ENCODE data around the gene ZNF532. TPM values are rescaled to one million over a fixed set of nuclear protein-coding genes. Genes with fewer than 3 reads are reported as not detected.

ZNF532 gene
- total and polyA plus RNA-seq, 2 of the 13 experiments (the other 11 are each of a cell fraction or from before 2014, with no cell fraction given) = not detected

DNA sequence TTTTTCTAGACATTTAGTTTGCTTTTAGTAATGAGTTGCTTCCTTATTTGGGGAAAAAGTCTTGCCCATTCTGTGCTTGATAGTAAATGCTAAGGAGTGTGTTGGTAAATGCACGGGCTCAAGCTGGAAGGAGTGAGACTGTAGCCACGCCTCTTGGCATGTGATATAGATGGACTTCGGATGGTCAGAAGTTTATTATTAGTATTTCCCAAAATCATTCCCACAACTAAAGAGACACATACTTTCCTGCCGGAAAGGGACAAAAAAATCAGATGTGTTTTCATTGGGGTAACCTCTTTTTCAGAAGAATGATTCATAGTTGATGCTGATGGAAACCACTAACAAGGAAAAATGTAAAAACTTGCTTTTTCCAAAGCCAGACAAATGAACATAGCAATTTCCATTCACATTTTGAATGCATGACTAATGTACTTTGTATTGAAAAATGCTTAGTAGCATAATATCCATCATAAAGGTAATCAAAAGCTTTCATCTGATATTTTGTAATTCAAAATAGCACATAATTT is 133.2 kb downstream of the ZNF532 start:
- CTCF ChIA-PET (ENCODE audit: low intra/inter-chr PET ratio, low total read pairs) = no interaction called here

GRCh38 chr18:58998401-58999203 is 133.9 kb downstream of the ZNF532 start:
- Histone ChIP-seq H3K9me3 (ENCODE audit: low read length) (no peaks in the 10 kb centered on the region), H3K4me1 (ENCODE audit: insufficient read depth, low read length) (no peaks in the 10 kb centered on the region), H3K36me3 (replicated peaks in 1 of 2; ENCODE audit: control insufficient read depth in 1 of 2, insufficient read depth in 2 of 2, low read length in 2 of 2) (no peaks in the 10 kb centered on the region), H3K27me3 (ENCODE audit: control insufficient read depth in 1 of 2, insufficient read depth in 2 of 2, low read length in 2 of 2) (no peaks in the 10 kb centered on the region), H3K27ac (ENCODE audit: extremely low read length, insufficient read depth, low read length) (no peak overlapping the region), H3K4me3 (replicated peaks in 1 of 3; ENCODE audit: insufficient read depth in 1 of 3, low read depth in 2 of 3, low read length in 3 of 3) (no peak overlapping the region), H3K79me2 (ENCODE audit: insufficient read depth, low read length) (no peaks in the 10 kb centered on the region), H3K4me2 (ENCODE audit: low read depth, low read length) (no peak overlapping the region), H2AFZ (ENCODE audit: low read length) (no peak overlapping the region), H3K9ac (ENCODE audit: insufficient read depth, low read depth, low read length) (no peak overlapping the region), H4K20me1 (ENCODE audit: insufficient read depth, low read length) (no peaks in the 10 kb centered on the region)
- 56% methylated on average over 13 of the region's 13 CpGs for whole genome bisulfite sequencing (ENCODE audit: low lambda C conversion rate)
- intact Hi-C loops (cut with micrococcal nuclease; ENCODE audit: unreplicated experiment) (no loop called here), in situ Hi-C loops (cut with HindIII; ENCODE audit: extremely low pct_ligation_motif_present, low pct_unique_long_range_greater_than_20kb) (no loop called here)
- no peak for DNase-seq (ENCODE audit: low spot score)
- CTCF ChIA-PET (ENCODE audit: low intra/inter-chr PET ratio, low total read pairs) = no interaction called here
- ATAC-seq = no peak
- BruUV-seq (replicated peaks) = no TSS peak
- POLR2A ChIA-PET = no interaction called here
- FAIRE-seq = no peak
- TF ChIP-seq ZNF644 (CRISPR knock-in tag; IDR thresholded peaks at IDR 0.05; ENCODE audit: low read depth) (no peak), GZF1 (CRISPR knock-in tag; IDR thresholded peaks at IDR 0.05) (no peak), MBD4 (IDR thresholded peaks at IDR 0.05; ENCODE audit: borderline replicate concordance, low read length) (no peak), MYC (CRISPR knock-in tag; IDR thresholded peaks at IDR 0.05; ENCODE audit: borderline replicate concordance) (no peak), ZNF431 (CRISPR knock-in tag; IDR thresholded peaks at IDR 0.05; ENCODE audit: borderline replicate concordance, low read depth) (no peak), ZMYM2 (CRISPR knock-in tag; IDR thresholded peaks at IDR 0.05) (no peak), ZNF367 (CRISPR knock-in tag; IDR thresholded peaks at IDR 0.05; ENCODE audit: borderline replicate concordance) (no peak), ZNF761 (CRISPR knock-in tag; conservative IDR thresholded peaks at IDR 0.05) (no peak), ZNF136 (CRISPR knock-in tag; IDR thresholded peaks at IDR 0.05; ENCODE audit: low read depth) (no peak), ZNF24 (IDR thresholded peaks at IDR 0.05) (no peak)
- TF ChIP-seq, protein P1, sequence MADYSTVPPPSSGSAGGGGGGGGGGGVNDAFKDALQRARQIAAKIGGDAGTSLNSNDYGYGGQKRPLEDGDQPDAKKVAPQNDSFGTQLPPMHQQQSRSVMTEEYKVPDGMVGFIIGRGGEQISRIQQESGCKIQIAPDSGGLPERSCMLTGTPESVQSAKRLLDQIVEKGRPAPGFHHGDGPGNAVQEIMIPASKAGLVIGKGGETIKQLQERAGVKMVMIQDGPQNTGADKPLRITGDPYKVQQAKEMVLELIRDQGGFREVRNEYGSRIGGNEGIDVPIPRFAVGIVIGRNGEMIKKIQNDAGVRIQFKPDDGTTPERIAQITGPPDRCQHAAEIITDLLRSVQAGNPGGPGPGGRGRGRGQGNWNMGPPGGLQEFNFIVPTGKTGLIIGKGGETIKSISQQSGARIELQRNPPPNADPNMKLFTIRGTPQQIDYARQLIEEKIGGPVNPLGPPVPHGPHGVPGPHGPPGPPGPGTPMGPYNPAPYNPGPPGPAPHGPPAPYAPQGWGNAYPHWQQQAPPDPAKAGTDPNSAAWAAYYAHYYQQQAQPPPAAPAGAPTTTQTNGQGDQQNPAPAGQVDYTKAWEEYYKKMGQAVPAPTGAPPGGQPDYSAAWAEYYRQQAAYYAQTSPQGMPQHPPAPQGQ (CRISPR knock-in tag; IDR thresholded peaks at IDR 0.05; ENCODE audit: borderline replicate concordance) = no peak

More for the DNA sequence above, 133.2 kb downstream of the ZNF532 start:
- in situ Hi-C loops (cut with HindIII; ENCODE audit: extremely low pct_ligation_motif_present, low pct_unique_long_range_greater_than_20kb) = no loop called here
- 29% methylated on average over 4 of the region's 4 CpGs for WGBS (ENCODE audit: low lambda C conversion rate)
- H3K27me3 ChIP-seq (ENCODE audit: control insufficient read depth in 1 of 2, insufficient read depth in 2 of 2, low read length in 2 of 2) = no peaks in the 10 kb centered on the region
- H4K20me1 ChIP-seq (ENCODE audit: insufficient read depth, low read length) = no peaks in the 10 kb centered on the region
- no peak for DNase-seq (ENCODE audit: low spot score)
- no peak overlapping the region for H3K4me2 ChIP-seq (ENCODE audit: low read depth, low read length)
- no peaks in the 10 kb centered on the region for H3K4me1 ChIP-seq (ENCODE audit: insufficient read depth, low read length)
- POLR2A ChIA-PET = no interaction called here
- H2AFZ ChIP-seq (ENCODE audit: low read length) = no peak overlapping the region
- no peak for FAIRE-seq
- no peak overlapping the region for H3K9ac ChIP-seq (ENCODE audit: insufficient read depth, low read depth, low read length)
- BruUV-seq (replicated peaks) = no TSS peak
- no peak overlapping the region for H3K4me3 ChIP-seq (replicated peaks in 1 of 3; ENCODE audit: insufficient read depth in 1 of 3, low read depth in 2 of 3, low read length in 3 of 3)
- no peak overlapping the region for H3K27ac ChIP-seq (ENCODE audit: extremely low read length, insufficient read depth, low read length)
- no peaks in the 10 kb centered on the region for H3K36me3 ChIP-seq (replicated peaks in 1 of 2; ENCODE audit: control insufficient read depth in 1 of 2, insufficient read depth in 2 of 2, low read length in 2 of 2)
- no peaks in the 10 kb centered on the region for H3K79me2 ChIP-seq (ENCODE audit: insufficient read depth, low read length)
- TF ChIP-seq MAFF (IDR thresholded peaks at IDR 0.05; ENCODE audit: low read depth, low read length) (0 out of 2 replicates have a peak, but pooled peaks have one; percentile 5), MTERF4 (CRISPR knock-in tag; IDR thresholded peaks at IDR 0.05) (no peak), ATF7-NPFF (CRISPR knock-in tag; IDR thresholded peaks at IDR 0.05; ENCODE audit: low read depth) (no peak), ARNT2 (CRISPR knock-in tag; IDR thresholded peaks at IDR 0.05; ENCODE audit: low read depth) (no peak), HOXA5 (CRISPR knock-in tag; IDR thresholded peaks at IDR 0.05) (no peak), NR2F1 (CRISPR knock-in tag; IDR thresholded peaks at IDR 0.05) (no peak), CC2D1A (CRISPR knock-in tag; IDR thresholded peaks at IDR 0.05) (no peak)
- no peaks in the 10 kb centered on the region for H3K9me3 ChIP-seq (ENCODE audit: low read length)
- intact Hi-C loops (cut with micrococcal nuclease; ENCODE audit: unreplicated experiment) = no loop called here
- no peak for ATAC-seq
